DOHH2 (cell line): ENCODE data around the gene MEGF11.

Experiments used
- CTCF ChIP-seq: fragments of 200-600 bp; sonication (generic); IDR thresholded peaks from one replicate; pipeline ENCODE4 v1.5.1; 2014; ENCODE audit warnings: antibody characterized with exemption, mild to moderate bottlenecking, low read depth, low read length; ENCODE audit not compliant: poor library complexity, severe bottlenecking
- EZH2phosphoT487 ChIP-seq: fragments of 200-600 bp; sonication (generic); IDR thresholded peaks from 2 replicates; pipeline ENCODE4 v1.6.1; 2017; ENCODE audit warnings: borderline replicate concordance, mild to moderate bottlenecking, antibody characterized with exemption, low read length, moderate library complexity, mixed read lengths

GRCh38 chr15:66124651-66125050 is 128.9 kb downstream of the MEGF11 start:
- TF ChIP-seq CTCF: no peak
- no peak for TF ChIP-seq EZH2phosphoT487
